GM12865 (cell line): ENCODE measurements around the gene TEAD2.
"Not testable (repeated sequence)": the region's sequence is repeated elsewhere in the genome, so short reads cannot be mapped to it uniquely, and the experiment has no call there.

ENCODE experiments used
- DNase-seq: peaks from one replicate; pipeline ENCODE4 v3.0.0; 2010; ENCODE audit warnings: low read depth
- H3K4me3 ChIP-seq: 2 replicates; pipeline ENCODE4 v1.5.1; 2011; ENCODE audit warnings: mild to moderate bottlenecking, low read depth, low read length, control low read depth
- TF ChIP-seq, protein P1 (sequence below): IDR thresholded peaks from 2 replicates; pipeline ENCODE4 v1.5.1; 2011; ENCODE audit warnings: low read length, control low read depth, low read depth, inconsistent platforms; ENCODE audit not compliant: insufficient read depth; ENCODE audit errors: missing control alignments

The TEAD2 gene

DNA sequence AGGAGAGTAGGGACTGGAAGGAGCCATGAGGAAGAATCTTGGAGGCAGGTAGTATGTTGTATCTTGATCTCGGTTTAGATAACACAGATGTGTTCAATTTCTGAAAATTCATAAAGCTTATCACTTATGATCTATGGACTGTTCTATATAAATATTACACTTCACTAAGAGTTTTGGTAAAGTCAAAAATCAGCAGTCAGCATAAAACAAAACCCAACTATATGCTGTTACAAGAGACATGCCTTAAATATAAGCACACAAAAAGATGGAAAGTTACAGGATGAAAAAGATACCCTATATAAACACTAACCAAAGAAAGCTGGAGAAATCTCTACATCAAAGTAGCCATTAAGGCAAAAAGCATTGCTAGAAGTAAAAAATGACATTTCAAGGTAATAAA lies 21.4 kb upstream of the TEAD2 start:
- TF ChIP-seq, protein P1, sequence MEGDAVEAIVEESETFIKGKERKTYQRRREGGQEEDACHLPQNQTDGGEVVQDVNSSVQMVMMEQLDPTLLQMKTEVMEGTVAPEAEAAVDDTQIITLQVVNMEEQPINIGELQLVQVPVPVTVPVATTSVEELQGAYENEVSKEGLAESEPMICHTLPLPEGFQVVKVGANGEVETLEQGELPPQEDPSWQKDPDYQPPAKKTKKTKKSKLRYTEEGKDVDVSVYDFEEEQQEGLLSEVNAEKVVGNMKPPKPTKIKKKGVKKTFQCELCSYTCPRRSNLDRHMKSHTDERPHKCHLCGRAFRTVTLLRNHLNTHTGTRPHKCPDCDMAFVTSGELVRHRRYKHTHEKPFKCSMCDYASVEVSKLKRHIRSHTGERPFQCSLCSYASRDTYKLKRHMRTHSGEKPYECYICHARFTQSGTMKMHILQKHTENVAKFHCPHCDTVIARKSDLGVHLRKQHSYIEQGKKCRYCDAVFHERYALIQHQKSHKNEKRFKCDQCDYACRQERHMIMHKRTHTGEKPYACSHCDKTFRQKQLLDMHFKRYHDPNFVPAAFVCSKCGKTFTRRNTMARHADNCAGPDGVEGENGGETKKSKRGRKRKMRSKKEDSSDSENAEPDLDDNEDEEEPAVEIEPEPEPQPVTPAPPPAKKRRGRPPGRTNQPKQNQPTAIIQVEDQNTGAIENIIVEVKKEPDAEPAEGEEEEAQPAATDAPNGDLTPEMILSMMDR = no peak
- DNase-seq = no peak
- no peak overlapping the region for H3K4me3 ChIP-seq

DNA sequence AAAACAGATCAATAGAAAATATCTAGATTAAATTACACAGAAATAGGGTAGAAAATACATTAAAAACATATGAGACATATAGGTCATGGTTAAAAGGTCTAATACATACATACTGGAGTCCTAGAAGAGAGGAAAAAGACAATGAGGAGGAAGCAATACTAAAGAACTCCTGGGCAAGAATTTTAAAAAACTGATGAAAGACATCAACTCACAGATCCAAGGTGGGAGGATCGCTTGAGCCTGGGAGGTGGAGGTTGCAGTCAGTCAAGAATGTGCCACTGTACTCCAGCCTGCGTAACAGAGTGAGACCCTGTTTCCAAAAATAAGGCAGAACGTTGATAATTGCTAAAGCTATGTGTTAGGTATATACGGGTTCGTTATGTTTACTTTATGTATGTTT lies 20.4 kb upstream of the TEAD2 start:
- H3K4me3 ChIP-seq = no peak overlapping the region
- TF ChIP-seq, protein P1 = no peak
- no peak for DNase-seq

DNA sequence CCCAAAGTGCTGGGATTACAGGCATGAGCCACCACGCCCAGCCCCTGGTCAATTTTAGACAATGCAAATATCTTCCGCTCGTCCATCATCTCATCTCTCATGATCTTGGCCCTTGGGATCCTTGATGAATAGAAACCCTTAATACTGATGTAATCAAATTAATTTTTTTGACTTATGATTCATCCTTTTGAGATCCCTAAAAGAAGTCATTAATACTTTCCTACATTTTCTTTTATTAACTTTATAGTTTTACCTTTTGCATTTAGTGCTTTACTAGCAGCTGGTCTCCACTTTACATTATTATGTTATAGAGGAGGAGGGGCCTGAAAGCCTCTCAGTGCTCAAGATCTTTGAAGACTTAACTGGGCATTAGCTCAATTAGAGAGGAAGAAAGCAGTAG lies 18.2 kb upstream of the TEAD2 start:
- TF ChIP-seq, protein P1 = no peak
- DNase-seq = no peak
- no peak overlapping the region for H3K4me3 ChIP-seq

DNA sequence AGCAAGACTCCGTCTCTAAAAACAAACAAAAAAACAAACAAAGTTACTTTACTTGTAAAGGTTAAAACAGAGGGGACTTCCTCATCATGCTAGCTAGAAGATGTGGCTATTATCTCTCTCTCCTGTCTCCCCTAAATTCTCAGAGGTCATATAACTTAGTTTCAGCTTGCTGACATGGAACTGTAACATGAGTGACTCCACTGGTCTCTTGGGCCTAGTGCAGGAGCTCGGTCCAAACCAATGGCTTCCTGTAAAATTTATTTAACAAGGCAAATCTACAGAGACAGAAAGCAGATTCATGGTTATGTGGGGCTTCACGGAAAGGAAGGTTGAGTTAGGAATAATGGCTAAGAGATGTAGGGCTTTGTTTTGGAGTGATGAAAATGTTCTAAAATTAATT lies 16.3 kb upstream of the TEAD2 start:
- no peak for DNase-seq
- no peak overlapping the region for H3K4me3 ChIP-seq
- TF ChIP-seq, protein P1 = no peak

DNA sequence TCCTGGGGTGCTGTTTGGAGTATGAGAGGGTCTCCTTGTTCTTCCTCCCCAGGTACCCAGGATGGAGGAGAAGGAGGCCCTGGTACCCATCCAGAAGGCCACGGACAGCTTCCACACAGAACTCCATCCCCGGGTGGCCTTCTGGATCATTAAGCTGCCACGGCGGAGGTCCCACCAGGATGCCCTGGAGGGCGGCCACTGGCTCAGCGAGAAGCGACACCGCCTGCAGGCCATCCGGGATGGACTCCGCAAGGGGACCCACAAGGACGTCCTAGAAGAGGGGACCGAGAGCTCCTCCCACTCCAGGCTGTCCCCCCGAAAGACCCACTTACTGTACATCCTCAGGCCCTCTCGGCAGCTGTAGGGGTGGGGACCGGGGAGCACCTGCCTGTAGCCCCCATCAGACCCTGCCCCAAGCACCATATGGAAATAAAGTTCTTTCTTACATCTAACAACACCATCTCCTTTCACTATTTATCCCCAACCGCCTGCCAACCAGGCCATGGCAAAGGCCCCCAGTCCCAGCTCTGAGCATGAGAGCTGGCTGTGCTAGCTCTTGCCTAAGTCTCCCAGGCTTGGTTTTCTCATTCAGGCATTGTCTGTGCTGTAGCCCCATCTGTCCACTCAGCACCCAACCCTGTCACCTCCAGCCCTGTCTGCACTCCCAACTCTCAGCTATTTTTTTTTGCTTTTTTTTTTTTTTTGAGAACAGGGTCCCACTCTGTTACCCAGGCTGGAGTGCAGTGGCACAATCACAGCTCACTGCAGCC lies 12.6 kb upstream of the TEAD2 start:
- TF ChIP-seq, protein P1 = no peak

DNA sequence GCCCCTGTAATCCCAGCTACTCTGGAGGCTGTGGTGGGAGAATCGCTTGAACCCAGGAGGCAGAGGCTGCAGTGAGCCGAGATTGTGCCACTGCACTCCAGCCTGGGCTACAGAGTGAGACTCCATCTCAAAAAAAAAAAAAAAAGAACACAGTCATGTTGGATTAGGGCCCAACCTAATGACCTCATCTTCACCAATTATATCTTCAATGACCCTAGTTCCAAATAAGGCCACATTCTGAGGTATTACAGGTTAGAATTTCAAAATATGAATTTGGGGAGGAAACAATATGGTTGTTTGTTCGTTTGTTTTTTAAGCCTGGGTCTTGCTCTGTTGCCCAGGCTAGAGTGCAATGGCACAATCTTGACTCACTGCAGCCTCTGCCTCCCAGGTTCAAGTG lies 11.0 kb upstream of the TEAD2 start:
- not testable (repeated sequence) for DNase-seq, H3K4me3 ChIP-seq

More for the DNA sequence above, 12.6 kb upstream of the TEAD2 start:
- DNase-seq = no peak
- H3K4me3 ChIP-seq = no peak overlapping the region

DNA sequence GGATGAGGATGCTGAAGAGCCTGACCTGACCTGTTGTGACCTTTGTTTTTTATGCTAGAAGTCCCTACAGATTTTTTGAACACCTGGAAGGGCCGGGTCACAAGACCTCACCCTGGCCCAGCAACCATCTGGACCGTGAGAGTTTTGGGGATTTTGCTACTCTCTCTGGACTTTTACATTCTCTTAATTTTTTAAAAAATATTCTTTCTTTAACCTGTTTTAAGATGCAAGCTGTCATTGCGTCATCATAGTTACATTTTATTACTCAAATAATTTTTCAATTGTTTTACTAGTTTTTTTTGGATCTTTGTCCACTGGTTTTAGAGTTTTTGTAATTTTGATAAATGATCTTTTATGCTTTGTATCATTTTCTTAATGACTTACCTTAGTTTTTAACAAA lies 9.0 kb upstream of the TEAD2 start:
- DNase-seq = no peak
- no peak overlapping the region for H3K4me3 ChIP-seq
- TF ChIP-seq, protein P1 = no peak
